ENCODE data around the gene PET100.

Gene PET100

GRCh38 chr19:7654401-7654800, 24.8 kb downstream of the PET100 start:
- DNase-seq = no peak

- DNase-seq = no peak
These were observed 26.0 kb downstream of the PET100 start for GRCh38 chr19:7655581-7655980.

GRCh38 chr19:7657131-7657751, 27.6 kb downstream of the PET100 start:
- DNase-seq = no peak

- no peak for DNase-seq
These were observed 28.7 kb downstream of the PET100 start for GRCh38 chr19:7658219-7658686.

- DNase-seq = no peak
These were observed 32.3 kb downstream of the PET100 start for GRCh38 chr19:7661744-7662538.

GRCh38 chr19:7662657-7663056, 33.1 kb downstream of the PET100 start:
- DNase-seq = no peak

GRCh38 chr19:7663706-7664105, 34.1 kb downstream of the PET100 start:
- no peak for DNase-seq

GRCh38 chr19:7665076-7665475, 35.5 kb downstream of the PET100 start:
- DNase-seq = no peak

- no peak for DNase-seq
These were observed 39.2 kb downstream of the PET100 start, which contains the start of gene RETN for GRCh38 chr19:7668842-7669241. RETN (plus strand) TSS chr19:7669049; CDS start chr19:7669327, 278 bp downstream.

GRCh38 chr19:7669641-7670040, 40.0 kb downstream of the PET100 start:
- DNase-seq = no peak

- no peak for DNase-seq
These were observed 40.7 kb downstream of the PET100 start for GRCh38 chr19:7670150-7670783.

- no peak for DNase-seq
These were observed 41.2 kb downstream of the PET100 start for GRCh38 chr19:7670790-7671189.

- DNase-seq = no peak
These were observed 42.9 kb downstream of the PET100 start for GRCh38 chr19:7672522-7672921.

GRCh38 chr19:7674010-7675005, 44.7 kb downstream of the PET100 start:
- peak; percentile 64 for DNase-seq

GRCh38 chr19:7676376-7676775, 46.8 kb downstream of the PET100 start:
- DNase-seq = no peak

GRCh38 chr19:7676854-7677253, 47.3 kb downstream of the PET100 start, which contains the start of gene MCEMP1:
MCEMP1 (plus strand) TSS chr19:7677090; CDS start chr19:7677121, 31 bp downstream.
- no peak for DNase-seq

GRCh38 chr19:7677669-7678311, 48.2 kb downstream of the PET100 start:
- no peak for DNase-seq

- DNase-seq = no peak
These were observed 49.6 kb downstream of the PET100 start for GRCh38 chr19:7678971-7679751.

GRCh38 chr19:7679771-7680605, 50.4 kb downstream of the PET100 start:
- no peak for DNase-seq
